GM18909 (cell line): ENCODE results near the gene ZFP37.
A peak's percentile ranks its signal among the peaks of the same experiment; 100 is the strongest.
"Not testable (repeated sequence)": the region's sequence is repeated elsewhere in the genome, so short reads cannot be mapped to it uniquely, and the experiment has no call there.

Source experiments
- ATAC-seq: cut with Tn5 transposase; IDR thresholded peaks from one replicate; pipeline ENCODE4 v1.9.1; 2021; ENCODE audit warnings: mild to moderate bottlenecking; ENCODE audit not compliant: unreplicated experiment, poor library complexity

The ZFP37 gene

GRCh38 chr9:113056191-113057106 lies at the start of gene ZFP37:
Gene ZFP37 (minus strand): TSS chr9:113056724. CDS start chr9:113056688, 36 bp downstream.
- peak; percentile 98 for ATAC-seq

- not testable (repeated sequence) for ATAC-seq
Measured at GRCh38 chr9:113105345-113105744, 48.8 kb upstream of the ZFP37 start.

- no peak for ATAC-seq
Measured at GRCh38 chr9:113095561-113095960, 39.0 kb upstream of the ZFP37 start.

- ATAC-seq = not testable (repeated sequence)
Measured at GRCh38 chr9:113089924-113090323, 33.4 kb upstream of the ZFP37 start.

GRCh38 chr9:113089143-113089505 lies 32.6 kb upstream of the ZFP37 start:
- ATAC-seq = not testable (repeated sequence)

- not testable (repeated sequence) for ATAC-seq
Measured at GRCh38 chr9:113088456-113089142, 32.1 kb upstream of the ZFP37 start.

- ATAC-seq = not testable (repeated sequence)
Measured at GRCh38 chr9:113062932-113063310, 6.4 kb upstream of the ZFP37 start.

GRCh38 chr9:113062256-113062931 lies 5.9 kb upstream of the ZFP37 start:
- not testable (repeated sequence) for ATAC-seq

GRCh38 chr9:113061072-113061850 lies 4.7 kb upstream of the ZFP37 start:
- ATAC-seq = not testable (repeated sequence)

GRCh38 chr9:113059581-113060284 lies 3.2 kb upstream of the ZFP37 start:
- ATAC-seq = not testable (repeated sequence)

- no peak for ATAC-seq
Measured at GRCh38 chr9:113057193-113057592, 669 bp upstream of the ZFP37 start.

- no peak for ATAC-seq
Measured at GRCh38 chr9:113042884-113043657, 13.5 kb downstream of the ZFP37 start.

- ATAC-seq = no peak
Measured at GRCh38 chr9:113026200-113026599, 30.3 kb downstream of the ZFP37 start.

GRCh38 chr9:113018247-113018646 lies 38.3 kb downstream of the ZFP37 start:
- ATAC-seq = no peak

GRCh38 chr9:113012492-113012891 lies 44.0 kb downstream of the ZFP37 start:
- ATAC-seq = no peak

GRCh38 chr9:113011911-113012381 lies 44.6 kb downstream of the ZFP37 start, which contains the start of gene ZNF883:
Gene ZNF883 (minus strand): TSS chr9:113012192.
- no peak for ATAC-seq

- ATAC-seq = no peak
Measured at GRCh38 chr9:113005777-113006176, 50.7 kb downstream of the ZFP37 start.

GRCh38 chr9:112997236-112997941 lies 59.1 kb downstream of the ZFP37 start:
- no peak for ATAC-seq
